Lung microvascular endothelial cell (primary cell): ENCODE measurements around the gene PTPRF. TPM values are rescaled to one million over a fixed set of nuclear protein-coding genes. Genes with fewer than 3 reads are reported as not detected.
A peak's percentile ranks its signal among the peaks of the same experiment; 100 is the strongest.
"Not testable (repeated sequence)": the region's sequence is repeated elsewhere in the genome, so short reads cannot be mapped to it uniquely, and the experiment has no call there.

ENCODE experiments used
- DNase-seq, 2 donors: peaks; one replicate each; pipeline versions ENCODE4 v3.0.0 to v3.0.0-alpha.2; 2010; ENCODE audit warnings: low read depth in 2 of 2
- total RNA-seq: library from RNA; depleted of rRNA; stranded (reverse); fragments of >200 nt; gene quantifications from 2 replicates; pipeline ENCODE4 v1.2.1, GENCODE V29; 2014

PTPRF gene
- total RNA-seq, result 59.9 and 68.8 TPM in 2 replicates

- peak; percentile 59 to 81 for DNase-seq
These were observed at the start of gene PTPRF for GRCh38 chr1:43530483-43531106. TSS of gene PTPRF (plus strand) at chr1:43530883. CDS start at chr1:43545076, 14,193 bp downstream.

DNA sequence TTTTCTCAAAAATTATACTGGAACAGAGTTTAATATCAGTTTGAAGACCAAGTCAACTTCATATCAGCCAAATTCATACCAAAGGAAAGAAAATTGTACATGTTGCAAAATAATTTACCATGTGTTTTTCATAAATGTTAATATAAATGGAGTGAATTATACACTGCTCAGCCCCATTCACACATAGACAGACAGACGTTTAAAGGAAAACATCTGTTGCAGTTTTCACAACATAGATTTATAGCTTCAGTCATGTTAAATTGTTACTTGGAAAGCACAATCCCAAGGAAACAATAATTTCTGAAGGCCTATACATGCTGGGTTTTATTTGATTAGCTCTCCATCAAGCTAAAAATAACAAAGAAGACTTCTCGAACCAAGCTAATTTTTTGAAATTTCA is 49.2 kb upstream of the PTPRF start:
- DNase-seq, result no peak

DNA sequence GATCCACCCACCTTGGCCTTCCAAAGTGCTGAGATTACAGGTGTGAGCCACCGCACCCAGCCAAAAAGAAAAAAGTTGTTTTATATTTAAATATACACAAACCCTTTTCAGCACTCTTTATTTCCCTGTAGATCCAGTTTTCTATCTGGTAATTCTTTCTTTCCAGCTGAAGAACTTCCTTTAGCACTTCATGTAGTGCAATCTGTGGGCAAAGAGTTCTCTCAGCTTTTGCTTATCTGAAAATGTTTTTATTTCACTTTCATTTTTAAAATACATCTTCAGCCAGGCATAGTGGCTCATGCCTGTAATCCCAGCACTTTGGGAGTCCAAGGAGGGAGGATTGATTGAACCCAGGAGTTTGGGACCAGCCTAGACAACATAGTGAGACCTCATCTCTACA is 48.5 kb upstream of the PTPRF start:
- DNase-seq, result no peak

DNA sequence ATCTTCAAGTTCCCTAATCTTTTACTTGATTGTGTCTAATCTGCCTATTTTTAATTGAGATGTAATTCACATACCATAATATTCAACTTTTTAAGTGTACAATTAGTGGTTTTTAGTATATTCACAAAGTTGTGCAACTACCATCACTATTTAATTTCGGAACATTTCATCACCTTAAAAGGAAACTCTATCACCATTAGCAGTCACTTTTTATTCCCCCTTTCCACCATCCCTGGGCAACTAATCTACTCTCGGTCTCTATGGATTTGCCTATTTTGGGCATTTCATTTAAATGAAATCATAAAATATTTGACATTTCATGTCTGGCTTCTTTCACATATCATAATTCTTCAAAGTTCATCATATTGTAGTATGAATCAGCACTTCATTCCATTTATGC is 46.3 kb upstream of the PTPRF start:
- no peak for DNase-seq

- DNase-seq, result no peak
These were observed 42.5 kb upstream of the PTPRF start for GRCh38 chr1:43488165-43488564.

GRCh38 chr1:43491061-43491460 is 39.6 kb upstream of the PTPRF start:
- no peak for DNase-seq

DNA sequence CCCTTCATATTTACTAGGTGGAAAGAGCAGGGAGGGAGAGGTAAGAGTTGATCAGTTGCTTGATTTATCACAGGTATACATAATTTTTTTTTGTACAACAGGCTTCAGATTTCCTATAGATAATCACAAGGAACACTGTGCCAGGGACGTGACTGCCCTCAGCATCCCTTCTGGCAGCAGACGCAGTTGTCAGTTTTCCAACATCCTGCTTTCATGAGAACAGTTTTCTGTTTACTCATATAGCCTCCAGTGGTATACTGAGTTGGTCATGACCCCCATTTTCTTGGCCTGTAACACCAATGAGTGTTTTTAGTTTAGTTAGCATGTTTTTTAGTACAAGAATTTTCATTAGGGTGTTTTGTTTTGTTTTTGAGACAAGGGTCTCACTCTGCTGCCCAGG is 37.9 kb upstream of the PTPRF start:
- DNase-seq, result peak; percentile 56 to 60

GRCh38 chr1:43493661-43494450 is 36.8 kb upstream of the PTPRF start:
- no peak for DNase-seq

DNA sequence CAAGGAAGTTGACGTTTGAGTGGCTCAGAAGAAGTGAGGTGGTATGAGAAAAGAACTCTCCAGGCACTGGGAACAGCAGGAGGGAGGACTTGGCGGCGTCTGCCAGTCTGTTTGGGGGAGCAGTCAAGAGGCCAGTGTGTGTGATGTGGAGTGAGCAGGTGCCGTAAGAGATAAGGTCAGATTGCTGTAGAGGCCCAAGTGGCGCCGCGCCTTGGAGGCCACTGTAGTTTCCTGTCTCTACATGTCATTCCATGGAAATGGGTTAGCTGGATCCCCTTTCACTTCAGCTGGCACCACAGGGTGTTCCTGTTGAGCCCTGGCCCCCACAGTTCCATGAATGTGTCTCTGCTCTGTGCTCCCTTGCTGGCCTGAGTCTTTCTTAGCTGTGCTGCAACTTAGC is 35.5 kb upstream of the PTPRF start:
- DNase-seq, result no peak

DNA sequence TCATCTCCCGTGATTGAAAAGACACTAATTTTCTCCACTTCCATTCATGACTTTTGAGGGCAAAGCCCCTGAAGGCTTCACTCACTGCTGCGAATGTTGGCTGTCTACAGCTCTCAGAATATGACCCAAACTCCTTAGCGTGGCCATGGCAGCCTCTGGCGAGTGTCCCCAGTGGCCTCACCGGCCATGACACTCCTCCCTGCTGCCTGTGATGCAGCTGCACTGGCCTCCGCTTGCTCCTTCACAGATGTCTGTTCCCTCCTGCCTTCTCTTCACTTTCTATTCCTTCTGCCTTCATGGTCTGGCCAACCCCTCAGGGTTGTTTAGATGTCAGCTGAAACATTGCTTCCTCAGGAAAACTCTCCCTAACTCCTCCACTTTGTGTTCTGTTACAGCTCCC is 30.8 kb upstream of the PTPRF start:
- no peak for DNase-seq

DNA sequence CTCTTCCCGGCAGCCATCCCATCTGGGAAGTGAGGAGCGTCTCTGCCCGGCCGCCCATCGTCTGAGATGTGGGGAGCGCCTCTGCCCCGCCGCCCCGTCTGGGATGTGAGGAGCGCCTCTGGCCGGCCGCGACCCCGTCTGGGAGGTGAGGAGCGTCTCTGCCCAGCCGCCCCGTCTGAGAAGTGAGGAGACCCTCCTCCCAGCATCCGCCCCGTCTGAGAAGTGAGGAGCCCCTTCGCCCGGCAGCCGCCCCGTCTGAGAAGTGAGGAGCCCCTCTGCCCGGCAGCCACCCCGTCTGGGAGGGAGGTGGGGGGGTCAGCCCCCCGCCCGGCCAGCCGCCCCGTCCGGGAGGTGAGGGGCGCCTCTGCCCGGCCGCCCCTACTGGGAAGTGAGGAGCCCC is 28.9 kb upstream of the PTPRF start:
- DNase-seq, result not testable (repeated sequence)

DNA sequence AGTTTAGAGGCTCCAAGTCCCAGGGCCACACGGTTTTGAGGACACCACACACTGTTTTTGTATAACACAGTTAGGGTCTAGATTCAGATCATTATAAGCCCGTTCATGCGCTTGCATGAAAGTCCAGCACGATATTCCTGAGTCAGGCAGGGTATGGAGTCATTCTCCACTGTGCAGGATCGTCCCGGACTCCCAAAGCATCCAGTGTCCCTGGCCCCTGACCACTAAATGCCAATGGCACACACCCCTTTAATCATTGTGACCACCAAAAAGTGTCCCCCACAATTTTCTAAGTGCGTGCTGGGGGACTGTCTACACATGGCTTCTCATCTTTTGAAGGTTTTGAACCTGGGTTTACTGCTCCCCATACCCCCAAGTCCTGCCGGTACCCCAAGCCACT is 27.1 kb upstream of the PTPRF start:
- DNase-seq, result no peak

DNA sequence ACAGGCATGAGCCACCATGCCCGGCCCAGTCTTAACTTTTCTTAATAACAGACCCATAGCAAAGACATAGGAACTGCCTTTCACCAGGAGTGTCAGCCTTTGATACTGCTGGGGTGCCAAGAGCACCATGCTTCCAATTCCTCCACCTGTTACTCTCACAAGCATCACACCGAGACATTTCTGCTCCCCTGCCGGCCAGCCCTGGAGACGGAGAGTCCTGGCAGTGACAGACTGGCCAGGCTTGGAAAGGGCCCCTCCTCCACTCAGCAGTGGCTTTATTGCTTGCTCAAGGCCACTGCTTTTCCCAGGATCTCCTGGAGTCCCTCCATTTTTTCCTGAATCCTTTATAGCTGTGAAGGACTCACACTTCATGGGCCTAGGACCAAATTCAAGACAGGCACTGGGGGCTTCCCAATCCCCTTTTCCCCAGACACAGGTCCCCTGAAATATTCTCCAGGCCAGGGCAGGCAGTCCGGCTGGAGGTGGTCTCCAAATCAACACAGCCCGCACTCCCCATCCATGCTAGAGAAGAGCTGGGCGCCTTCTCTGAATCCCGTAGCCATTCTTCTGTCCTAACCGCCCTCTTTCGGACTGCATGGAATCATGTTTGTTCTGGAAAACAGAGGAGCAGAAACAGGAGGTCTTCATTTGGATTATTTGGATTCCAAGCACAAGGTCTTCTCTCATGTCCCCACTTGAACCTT is 25.5 kb upstream of the PTPRF start:
- no peak for DNase-seq

DNA sequence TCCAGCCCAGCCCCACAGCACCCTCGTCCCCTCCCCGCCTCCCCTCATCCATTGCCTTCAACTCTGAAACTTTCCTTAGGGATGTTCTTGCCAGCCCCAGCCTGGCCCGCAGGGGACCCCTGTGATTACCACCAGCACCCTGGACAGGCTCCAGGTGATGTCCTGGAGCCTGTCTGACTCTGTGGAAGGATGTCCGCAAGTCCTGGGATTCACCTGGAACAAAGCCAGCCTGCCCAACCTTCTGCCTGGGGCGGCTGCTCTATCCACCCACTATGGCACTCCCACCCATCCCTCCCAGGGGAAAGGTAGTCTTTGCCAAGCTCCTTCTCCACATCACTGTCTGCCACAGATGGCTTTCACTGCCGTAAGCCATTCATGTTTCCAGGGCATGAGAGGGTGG is 24.4 kb upstream of the PTPRF start:
- no peak for DNase-seq

DNA sequence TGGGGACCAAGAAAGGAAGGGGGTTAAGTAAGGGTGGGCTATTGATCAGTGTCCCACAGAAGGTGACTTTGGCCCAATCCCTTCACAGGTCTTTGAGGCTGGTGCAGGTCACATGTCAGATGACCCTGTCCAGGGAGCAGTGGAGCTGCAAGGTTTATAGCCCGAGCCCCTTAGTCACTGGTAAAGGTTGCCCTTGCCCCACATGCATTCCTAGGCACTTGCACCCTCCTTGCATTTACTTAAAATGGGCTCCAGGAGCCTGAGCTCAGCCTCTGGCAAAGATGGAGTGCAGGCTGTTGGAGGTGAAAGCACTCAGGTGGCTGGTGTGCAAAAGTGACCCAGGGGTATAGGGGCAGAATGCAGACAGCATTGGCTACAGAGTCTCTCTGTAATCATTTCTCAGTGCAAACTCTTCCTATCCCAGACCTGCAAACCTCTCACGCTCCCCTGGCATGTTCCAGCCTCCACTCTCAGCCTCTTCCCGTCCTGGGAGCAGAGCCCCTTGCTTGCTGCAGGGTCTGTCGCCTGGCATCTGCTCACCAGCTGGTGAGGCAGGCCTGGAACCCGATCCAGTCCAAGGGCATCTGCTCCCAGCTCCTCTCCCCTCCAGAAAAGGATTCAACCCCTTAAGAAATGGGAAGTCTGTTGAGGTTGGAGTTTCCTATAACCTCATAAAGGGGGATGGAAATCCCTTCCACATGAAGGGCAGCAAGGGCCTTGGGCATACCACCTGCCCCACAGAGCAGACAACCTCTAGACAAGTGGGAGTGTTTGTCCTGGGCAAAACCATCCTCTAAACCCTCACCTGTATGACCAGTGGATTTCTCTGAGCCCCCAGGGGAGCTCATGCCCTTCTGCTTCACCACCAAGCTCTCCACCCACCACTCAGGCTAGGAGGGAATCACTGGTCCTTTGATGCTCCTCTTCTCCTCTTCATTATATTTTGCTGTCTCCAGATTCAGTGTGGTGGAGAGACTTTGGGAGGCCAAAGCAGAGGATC is 23.1 kb upstream of the PTPRF start:
- no peak for DNase-seq

- DNase-seq, result no peak
These were observed 21.5 kb upstream of the PTPRF start for GRCh38 chr1:43509007-43509739.

DNA sequence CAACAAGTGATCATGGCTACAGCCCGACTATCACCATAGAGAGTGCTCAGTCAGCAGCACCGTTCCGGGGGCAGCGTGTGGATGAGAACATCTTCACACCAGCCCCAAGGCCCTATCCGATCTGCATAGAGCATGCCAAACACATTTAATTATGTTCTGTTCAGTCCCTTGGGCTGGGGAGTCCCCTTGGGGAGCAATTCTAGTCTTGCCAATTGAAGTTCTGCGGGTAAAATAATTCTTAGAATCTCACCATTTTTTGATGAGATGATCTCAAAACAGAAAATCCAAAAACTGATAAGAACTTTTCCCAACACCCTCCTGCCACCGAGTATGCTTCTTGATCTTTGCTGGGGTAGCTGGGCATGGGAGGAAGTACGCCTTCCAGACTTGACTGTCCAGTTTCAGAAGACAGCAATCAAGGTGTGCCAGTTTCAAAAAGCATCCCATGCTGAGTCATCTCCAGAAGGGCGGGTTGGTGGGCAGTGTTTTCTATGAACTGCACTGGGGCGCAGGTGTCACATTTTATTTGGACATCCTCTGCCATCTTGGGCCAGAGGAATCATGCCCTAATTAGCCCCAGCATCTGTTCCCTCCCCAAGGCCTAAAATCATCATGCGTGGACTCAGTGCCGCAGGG is 20.8 kb upstream of the PTPRF start:
- no peak for DNase-seq

GRCh38 chr1:43510621-43511020 is 20.1 kb upstream of the PTPRF start:
- no peak for DNase-seq

DNA sequence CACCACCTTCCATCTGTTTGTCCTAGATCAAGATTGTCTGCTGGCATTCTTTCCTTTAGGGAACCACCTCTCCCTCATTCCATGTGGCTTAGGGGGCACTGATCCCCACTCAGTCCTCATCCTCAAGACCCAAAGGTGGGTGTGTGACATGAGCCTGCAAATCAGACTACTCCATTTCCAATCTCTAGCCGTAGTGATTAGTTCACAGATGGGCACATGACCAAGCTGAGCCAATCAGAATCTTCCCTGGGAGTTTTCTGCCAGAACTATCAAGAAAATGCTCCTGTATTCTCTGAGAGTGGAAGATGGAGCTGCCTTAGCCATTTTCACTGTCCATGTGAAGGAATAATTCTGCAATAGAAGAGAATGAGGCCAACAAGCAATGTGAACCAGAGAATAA is 19.3 kb upstream of the PTPRF start:
- no peak for DNase-seq

DNA sequence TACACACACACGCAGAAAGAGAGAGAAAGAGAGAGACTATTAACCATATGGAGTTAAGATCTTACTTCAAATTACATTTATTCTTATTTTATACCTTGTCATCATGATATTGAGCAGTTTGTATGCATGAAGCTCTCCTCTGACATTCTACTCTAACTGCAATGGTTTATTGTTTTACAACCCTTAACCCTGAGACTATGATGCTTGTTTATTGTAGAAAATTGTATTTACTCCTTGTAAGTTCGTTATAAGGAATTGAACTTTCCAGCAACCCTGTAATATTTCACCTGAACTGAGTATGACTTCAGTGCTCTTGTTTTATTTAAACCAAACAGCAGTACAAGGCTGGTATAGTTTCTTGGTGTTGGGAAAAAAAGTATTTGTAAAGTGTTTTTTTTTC is 18.6 kb upstream of the PTPRF start:
- DNase-seq, result no peak
